Panc1 (cell line): ENCODE data around the gene KASH5. TPM values are rescaled to one million over a fixed set of nuclear protein-coding genes. Genes with fewer than 3 reads are reported as not detected.

ENCODE experiments used
- ATAC-seq: fragments of 200-7000 bp; cut with Tn5 transposase; 2 replicates; pipeline ENCODE4 v1.9.1; 2020; ENCODE audit warnings: mild to moderate bottlenecking, moderate library complexity
- BruUV-seq: library from RNA; stranded (reverse); fragments of 400-500 nt; replicated peaks from 2 replicates; lab custom pipeline; 2021; lab: Mats Ljungman, UMichigan
- CTCF ChIA-PET: fragments of 300-600 bp; sonication (Branson Sonifier 250); formaldehyde crosslinking; loops from one replicate; lab custom pipeline; 2022; ENCODE audit warnings: antibody characterized with exemption; lab: Charles Lee
- POLR2A ChIA-PET: fragments of 300-600 bp; sonication (Branson Sonifier 250); formaldehyde crosslinking; loops from one replicate; lab custom pipeline; 2022; ENCODE audit warnings: antibody characterized with exemption; lab: Charles Lee
- DNase-seq: peaks from one replicate; pipeline ENCODE4 v3.0.0-alpha.2; 2010; ENCODE audit warnings: low read depth, low spot score
- H3K27ac ChIP-seq: 2 replicates; pipeline ENCODE4 v1.5.1; 2011; ENCODE audit warnings: mild to moderate bottlenecking, low read length, inconsistent platforms
- H3K27me3 ChIP-seq: fragments of 200-500 bp; sonication (Bioruptor generic); 2 replicates; pipeline ENCODE4 v1.6.0; 2014; ENCODE audit warnings: low read length, inconsistent platforms; ENCODE audit not compliant: control insufficient read depth, insufficient read depth
- H3K36me3 ChIP-seq: fragments of 200-500 bp; sonication (Bioruptor generic); 2 replicates; pipeline ENCODE4 v1.5.1; 2014; ENCODE audit warnings: inconsistent platforms, mild to moderate bottlenecking, low read length, moderate library complexity; ENCODE audit not compliant: control insufficient read depth, insufficient read depth
- H3K4me1 ChIP-seq: 2 replicates; pipeline ENCODE4 v1.5.1; 2011; ENCODE audit warnings: inconsistent platforms, mild to moderate bottlenecking, low read length, moderate library complexity; ENCODE audit not compliant: control insufficient read depth, insufficient read depth
- H3K4me3 ChIP-seq, 2 experiments: 2 replicates each; pipeline ENCODE4 v1.5.1; 2011 to 2012; ENCODE audit warnings: low read depth in 2 of 2, low read length in 2 of 2, mild to moderate bottlenecking in 2 of 2, inconsistent platforms in 1 of 2, moderate library complexity in 1 of 2
- H3K9me3 ChIP-seq: fragments of 200-500 bp; sonication (Bioruptor generic); 2 replicates; pipeline ENCODE4 v1.5.1; 2014; ENCODE audit warnings: low read depth, mild to moderate bottlenecking, inconsistent platforms, low read length, moderate library complexity; ENCODE audit not compliant: control insufficient read depth, insufficient read depth
- POLR2AphosphoS5 ChIP-seq: IDR thresholded peaks from 2 replicates; pipeline ENCODE4 v1.6.1; 2012; ENCODE audit warnings: mild to moderate bottlenecking, low read depth, low read length, moderate library complexity
- SIN3A ChIP-seq: IDR thresholded peaks from 2 replicates; pipeline ENCODE4 v1.6.1; 2012; ENCODE audit warnings: low read depth, mild to moderate bottlenecking, low read length, moderate library complexity, borderline replicate concordance; ENCODE audit not compliant: insufficient read depth
- TCF7L2 ChIP-seq: IDR thresholded peaks from 2 replicates; pipeline ENCODE4 v1.6.1; 2011; ENCODE audit warnings: mild to moderate bottlenecking, low read depth, low read length, inconsistent platforms
- in situ Hi-C: cut with HindIII; loops from 2 replicates; pipeline ENCODE4 v1.10.0; 2016; ENCODE audit warnings: low sequenced_read_pairs, low pct_unique_long_range_greater_than_20kb
- intact Hi-C: fragments of 100-400 bp; cut with micrococcal nuclease; formaldehyde crosslinking; loops from one replicate; pipeline ENCODE4 v1.10.0; 2022; ENCODE audit not compliant: unreplicated experiment
- total RNA-seq: library from RNA; stranded (reverse); gene quantifications from one replicate; pipeline ENCODE4 v1.2.1, GENCODE V29; 2021; ENCODE audit not compliant: unreplicated experiment
- TF ChIP-seq, protein P1 (sequence below), 2 experiments: IDR thresholded peaks; 2 replicates each; pipeline ENCODE4 v1.6.1; 2011 to 2012; ENCODE audit warnings: low read depth in 2 of 2, control low read depth in 1 of 2, low read length in 1 of 2, mild to moderate bottlenecking in 1 of 2, moderate library complexity in 1 of 2; ENCODE audit not compliant: insufficient read depth in 1 of 2
- TF ChIP-seq, protein P2 (sequence below): fragments of 450-650 bp; IDR thresholded peaks from 2 replicates; pipeline ENCODE4 v1.5.1; 2017; ENCODE audit warnings: mild to moderate bottlenecking

KASH5 gene
- total RNA-seq, 1 experiment from 2014 or later, result not detected

GRCh38 chr19:49456326-49456725, 68.3 kb downstream of the KASH5 start:
- H3K27ac ChIP-seq, result no peak overlapping the region
- TF ChIP-seq POLR2AphosphoS5 (no peak), TCF7L2 (no peak), SIN3A (no peak)
- TF ChIP-seq, protein P1, sequence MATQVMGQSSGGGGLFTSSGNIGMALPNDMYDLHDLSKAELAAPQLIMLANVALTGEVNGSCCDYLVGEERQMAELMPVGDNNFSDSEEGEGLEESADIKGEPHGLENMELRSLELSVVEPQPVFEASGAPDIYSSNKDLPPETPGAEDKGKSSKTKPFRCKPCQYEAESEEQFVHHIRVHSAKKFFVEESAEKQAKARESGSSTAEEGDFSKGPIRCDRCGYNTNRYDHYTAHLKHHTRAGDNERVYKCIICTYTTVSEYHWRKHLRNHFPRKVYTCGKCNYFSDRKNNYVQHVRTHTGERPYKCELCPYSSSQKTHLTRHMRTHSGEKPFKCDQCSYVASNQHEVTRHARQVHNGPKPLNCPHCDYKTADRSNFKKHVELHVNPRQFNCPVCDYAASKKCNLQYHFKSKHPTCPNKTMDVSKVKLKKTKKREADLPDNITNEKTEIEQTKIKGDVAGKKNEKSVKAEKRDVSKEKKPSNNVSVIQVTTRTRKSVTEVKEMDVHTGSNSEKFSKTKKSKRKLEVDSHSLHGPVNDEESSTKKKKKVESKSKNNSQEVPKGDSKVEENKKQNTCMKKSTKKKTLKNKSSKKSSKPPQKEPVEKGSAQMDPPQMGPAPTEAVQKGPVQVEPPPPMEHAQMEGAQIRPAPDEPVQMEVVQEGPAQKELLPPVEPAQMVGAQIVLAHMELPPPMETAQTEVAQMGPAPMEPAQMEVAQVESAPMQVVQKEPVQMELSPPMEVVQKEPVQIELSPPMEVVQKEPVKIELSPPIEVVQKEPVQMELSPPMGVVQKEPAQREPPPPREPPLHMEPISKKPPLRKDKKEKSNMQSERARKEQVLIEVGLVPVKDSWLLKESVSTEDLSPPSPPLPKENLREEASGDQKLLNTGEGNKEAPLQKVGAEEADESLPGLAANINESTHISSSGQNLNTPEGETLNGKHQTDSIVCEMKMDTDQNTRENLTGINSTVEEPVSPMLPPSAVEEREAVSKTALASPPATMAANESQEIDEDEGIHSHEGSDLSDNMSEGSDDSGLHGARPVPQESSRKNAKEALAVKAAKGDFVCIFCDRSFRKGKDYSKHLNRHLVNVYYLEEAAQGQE (IDR thresholded peaks at IDR 0.05; ENCODE audit: insufficient read depth in 1 of 2, low read depth in 2 of 2, low read length in 1 of 2), result no peak
- TF ChIP-seq, protein P2, sequence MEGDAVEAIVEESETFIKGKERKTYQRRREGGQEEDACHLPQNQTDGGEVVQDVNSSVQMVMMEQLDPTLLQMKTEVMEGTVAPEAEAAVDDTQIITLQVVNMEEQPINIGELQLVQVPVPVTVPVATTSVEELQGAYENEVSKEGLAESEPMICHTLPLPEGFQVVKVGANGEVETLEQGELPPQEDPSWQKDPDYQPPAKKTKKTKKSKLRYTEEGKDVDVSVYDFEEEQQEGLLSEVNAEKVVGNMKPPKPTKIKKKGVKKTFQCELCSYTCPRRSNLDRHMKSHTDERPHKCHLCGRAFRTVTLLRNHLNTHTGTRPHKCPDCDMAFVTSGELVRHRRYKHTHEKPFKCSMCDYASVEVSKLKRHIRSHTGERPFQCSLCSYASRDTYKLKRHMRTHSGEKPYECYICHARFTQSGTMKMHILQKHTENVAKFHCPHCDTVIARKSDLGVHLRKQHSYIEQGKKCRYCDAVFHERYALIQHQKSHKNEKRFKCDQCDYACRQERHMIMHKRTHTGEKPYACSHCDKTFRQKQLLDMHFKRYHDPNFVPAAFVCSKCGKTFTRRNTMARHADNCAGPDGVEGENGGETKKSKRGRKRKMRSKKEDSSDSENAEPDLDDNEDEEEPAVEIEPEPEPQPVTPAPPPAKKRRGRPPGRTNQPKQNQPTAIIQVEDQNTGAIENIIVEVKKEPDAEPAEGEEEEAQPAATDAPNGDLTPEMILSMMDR, result no peak
- intact Hi-C loops, result no loop called here
- no peak overlapping the region for H3K4me3 ChIP-seq
- BruUV-seq, result no TSS peak
- H3K36me3 ChIP-seq, result no peaks in the 10 kb centered on the region; the same call in 1 of the 2 replicates
- DNase-seq (no peak), ATAC-seq (no peak)
- H3K27me3 ChIP-seq, result no peaks in the 10 kb centered on the region
- ChIA-PET POLR2A (no interaction called here), CTCF (no interaction called here)
- no peaks in the 10 kb centered on the region for H3K9me3 ChIP-seq
- no peaks in the 10 kb centered on the region; the same call in 1 of the 2 replicates for H3K4me1 ChIP-seq
- in situ Hi-C loops, result no loop called here

- POLR2A ChIA-PET, result interaction anchor here (0.7 kb wide), 1 partner anchor 131 kb away, joined by 3 read pairs; no protein-coding TSS in a partner anchor
- in situ Hi-C loops, result no loop called here
- no peaks in the 10 kb centered on the region for H3K36me3 ChIP-seq
- no peak for DNase-seq
- TF ChIP-seq, protein P1 (IDR thresholded peaks at IDR 0.05; ENCODE audit: insufficient read depth in 1 of 2, low read depth in 2 of 2, low read length in 1 of 2), result no peak
- TF ChIP-seq SIN3A (no peak), POLR2AphosphoS5 (no peak), TCF7L2 (no peak)
- TF ChIP-seq, protein P2, result no peak
- ATAC-seq, result no peak
- H3K27me3 ChIP-seq, result no peaks in the 10 kb centered on the region
- no TSS peak for BruUV-seq
- no peaks in the 10 kb centered on the region; the same call in 1 of the 2 replicates for H3K4me1 ChIP-seq
- CTCF ChIA-PET, result no interaction called here
- intact Hi-C loops, result no loop called here
- H3K27ac ChIP-seq, result no peak overlapping the region
- no peak overlapping the region for H3K4me3 ChIP-seq
- H3K9me3 ChIP-seq, result no peaks in the 10 kb centered on the region
Measured at GRCh38 chr19:49458567-49458903, 70.5 kb downstream of the KASH5 start.
